HEK293 (cell line): Measurements from ENCODE around the gene TPRG1.

Experiments used
- CTCF ChIA-PET: fragments of 350-600 bp; formaldehyde crosslinking; extraction: SDS; loops from one replicate; lab custom pipeline; 2021; ENCODE audit warnings: antibody characterized with exemption; lab: Yijun Ruan, JAX
- POLR2A ChIA-PET: fragments of 300-600 bp; formaldehyde crosslinking; extraction: SDS; loops from one replicate; lab custom pipeline; 2020; ENCODE audit warnings: antibody characterized with exemption, inconsistent platforms; lab: Yijun Ruan, JAX
- H3K27ac ChIP-seq: fragments of 200-500 bp; sonication (Bioruptor generic); 2 replicates; pipeline ENCODE4 v1.5.1; 2014; ENCODE audit warnings: low read depth, low read length, control low read depth, inconsistent platforms; ENCODE audit errors: extremely low read depth
- H3K36me3 ChIP-seq, 2 experiments: fragments of 200-500 bp in 1 of 2; sonication (Bioruptor generic) in 1 of 2; 1 replicate in 1 of 2; 2 replicates in 1 of 2; pipeline ENCODE4 v1.5.1; 2014 to 2017; ENCODE audit warnings: inconsistent platforms in 2 of 2, low read length in 2 of 2; ENCODE audit not compliant: control insufficient read depth in 2 of 2, insufficient read depth in 1 of 2
- H3K4me1 ChIP-seq: fragments of 200-500 bp; sonication (Bioruptor generic); 2 replicates; pipeline ENCODE4 v1.5.1; 2014; ENCODE audit warnings: mild to moderate bottlenecking, low read length, inconsistent platforms; ENCODE audit not compliant: control insufficient read depth, insufficient read depth
- H3K4me3 ChIP-seq: 2 replicates; pipeline ENCODE4 v1.5.1; 2011; ENCODE audit warnings: low read depth, mild to moderate bottlenecking, control low read depth, low read length, moderate library complexity
- H3K9me3 ChIP-seq: fragments of 200-500 bp; sonication (Bioruptor generic); 2 replicates; pipeline ENCODE4 v1.5.1; 2014; ENCODE audit warnings: low read depth, low read length, inconsistent platforms; ENCODE audit not compliant: control insufficient read depth, insufficient read depth
- EGR2 ChIP-seq: fragments of 450-650 bp; formaldehyde crosslinking; IDR thresholded peaks from 2 replicates; pipeline ENCODE4 v1.5.1; 2016; ENCODE audit warnings: low read depth, missing biosample characterization, missing genetic modification characterization
- FEZF1 ChIP-seq: fragments of 450-650 bp; formaldehyde crosslinking; IDR thresholded peaks from 2 replicates; pipeline ENCODE4 v1.5.1; 2016; ENCODE audit warnings: missing biosample characterization, missing genetic modification characterization
- HOXC10 ChIP-seq: sonication (generic); formaldehyde crosslinking; IDR thresholded peaks from 2 replicates; pipeline ENCODE4 v1.8.1; 2023; ENCODE audit warnings: mild to moderate bottlenecking, missing genetic modification reagents
- HOXD13 ChIP-seq: sonication (generic); formaldehyde crosslinking; IDR thresholded peaks from 2 replicates; pipeline ENCODE4 v1.8.0; 2022; ENCODE audit warnings: missing genetic modification reagents, borderline replicate concordance
- KLF10 ChIP-seq: fragments of 450-650 bp; IDR thresholded peaks from 2 replicates; pipeline ENCODE4 v1.5.1; 2018; ENCODE audit warnings: missing biosample characterization, mild to moderate bottlenecking, missing genetic modification characterization
- KLF9 ChIP-seq: fragments of 450-650 bp; formaldehyde crosslinking; IDR thresholded peaks from 2 replicates; pipeline ENCODE4 v1.5.1; 2016; ENCODE audit warnings: missing biosample characterization, missing genetic modification characterization, low read depth
- PBX3 ChIP-seq: sonication (generic); formaldehyde crosslinking; IDR thresholded peaks from 2 replicates; pipeline ENCODE4 v1.8.1; 2022; ENCODE audit warnings: mild to moderate bottlenecking, moderate library complexity, missing genetic modification reagents
- YY1 ChIP-seq: fragments of 450-650 bp; formaldehyde crosslinking; IDR thresholded peaks from 2 replicates; pipeline ENCODE4 v1.5.1; 2018; ENCODE audit warnings: missing biosample characterization, missing genetic modification characterization
- YY2 ChIP-seq: fragments of 450-650 bp; formaldehyde crosslinking; IDR thresholded peaks from 2 replicates; pipeline ENCODE4 v1.5.1; 2016; ENCODE audit warnings: missing biosample characterization, missing genetic modification characterization
- ZFP41 ChIP-seq: fragments of 450-650 bp; formaldehyde crosslinking; IDR thresholded peaks from 2 replicates; pipeline ENCODE4 v1.5.1; 2016; ENCODE audit warnings: missing biosample characterization, missing genetic modification characterization, borderline replicate concordance
- ZFP69B ChIP-seq: fragments of 450-650 bp; formaldehyde crosslinking; IDR thresholded peaks from 2 replicates; pipeline ENCODE4 v1.5.1; 2016; ENCODE audit warnings: missing biosample characterization, missing genetic modification characterization
- ZNF121 ChIP-seq: fragments of 450-650 bp; formaldehyde crosslinking; IDR thresholded peaks from 2 replicates; pipeline ENCODE4 v1.5.1; 2016; ENCODE audit warnings: missing biosample characterization, missing genetic modification characterization
- ZNF169 ChIP-seq: fragments of 450-650 bp; formaldehyde crosslinking; IDR thresholded peaks from 2 replicates; pipeline ENCODE4 v1.5.1; 2016; ENCODE audit warnings: missing biosample characterization, missing genetic modification characterization
- ZNF2 ChIP-seq: fragments of 450-650 bp; formaldehyde crosslinking; IDR thresholded peaks from 2 replicates; pipeline ENCODE4 v1.5.1; 2016; ENCODE audit warnings: missing biosample characterization, missing genetic modification characterization
- ZNF214 ChIP-seq: fragments of 450-650 bp; formaldehyde crosslinking; IDR thresholded peaks from 2 replicates; pipeline ENCODE4 v1.5.1; 2017; ENCODE audit warnings: missing biosample characterization, mild to moderate bottlenecking, missing genetic modification characterization, borderline replicate concordance
- ZNF449 ChIP-seq: fragments of 450-650 bp; formaldehyde crosslinking; IDR thresholded peaks from 2 replicates; pipeline ENCODE4 v1.5.1; 2017; ENCODE audit warnings: missing biosample characterization, mild to moderate bottlenecking, missing genetic modification characterization, moderate library complexity
- ZNF488 ChIP-seq: fragments of 450-650 bp; formaldehyde crosslinking; IDR thresholded peaks from 2 replicates; pipeline ENCODE4 v1.5.1; 2016; ENCODE audit warnings: missing biosample characterization, missing genetic modification characterization
- ZNF549 ChIP-seq: fragments of 450-650 bp; IDR thresholded peaks from 2 replicates; pipeline ENCODE4 v1.5.1; 2018; ENCODE audit warnings: missing biosample characterization, missing genetic modification characterization, mild to moderate bottlenecking, inconsistent platforms, moderate library complexity
- ZNF558 ChIP-seq: fragments of 450-650 bp; formaldehyde crosslinking; IDR thresholded peaks from 2 replicates; pipeline ENCODE4 v1.5.1; 2016; ENCODE audit warnings: missing biosample characterization, missing genetic modification characterization
- ZNF629 ChIP-seq: fragments of 450-650 bp; formaldehyde crosslinking; IDR thresholded peaks from 2 replicates; pipeline ENCODE4 v1.5.1; 2017; ENCODE audit warnings: missing biosample characterization, missing genetic modification characterization
- ZNF658 ChIP-seq: fragments of 450-650 bp; formaldehyde crosslinking; IDR thresholded peaks from 2 replicates; pipeline ENCODE4; 2016; ENCODE audit warnings: missing biosample characterization, missing genetic modification characterization
- ZNF670 ChIP-seq: fragments of 450-650 bp; formaldehyde crosslinking; IDR thresholded peaks from 2 replicates; pipeline ENCODE4 v1.5.1; 2016; ENCODE audit warnings: missing biosample characterization, missing genetic modification characterization, low read depth
- ZNF785 ChIP-seq: fragments of 450-650 bp; formaldehyde crosslinking; IDR thresholded peaks from 2 replicates; pipeline ENCODE4 v1.5.1; 2016; ENCODE audit warnings: missing biosample characterization, missing genetic modification characterization
- ZNF837 ChIP-seq: fragments of 450-650 bp; formaldehyde crosslinking; IDR thresholded peaks from 2 replicates; pipeline ENCODE4 v1.5.1; 2016; ENCODE audit warnings: missing biosample characterization, missing genetic modification characterization
- TF ChIP-seq, protein P1 (sequence below): fragments of 450-650 bp; formaldehyde crosslinking; IDR thresholded peaks from 2 replicates; pipeline ENCODE4 v1.5.1; 2016; ENCODE audit warnings: missing biosample characterization, missing genetic modification characterization, borderline replicate concordance

TPRG1 gene

GRCh38 chr3:189238071-189238470 is 66.3 kb downstream of the TPRG1 start:
- ChIA-PET POLR2A (no interaction called here), CTCF (interaction anchor here (0.6 kb wide), 1 partner anchor 1509 kb away, joined by 3 read pairs; no protein-coding TSS in a partner anchor)
- no peaks in the 10 kb centered on the region for H3K4me1 ChIP-seq
- no peaks in the 10 kb centered on the region for H3K36me3 ChIP-seq
- H3K27ac ChIP-seq, result no peak overlapping the region
- TF ChIP-seq HOXC10 (CRISPR knock-in tag) (no peak), KLF9 (tag by site-specific recombination) (no peak), KLF10 (tag by site-specific recombination) (no peak), ZFP41 (tag by site-specific recombination) (no peak), YY1 (tag by site-specific recombination) (no peak), ZFP69B (tag by site-specific recombination) (no peak)
- H3K4me3 ChIP-seq, result no peak overlapping the region
- H3K9me3 ChIP-seq, result no peaks in the 10 kb centered on the region

GRCh38 chr3:189239616-189240015 is 67.8 kb downstream of the TPRG1 start:
- Histone ChIP-seq H3K4me3 (no peak overlapping the region), H3K36me3 (no peaks in the 10 kb centered on the region), H3K4me1 (no peaks in the 10 kb centered on the region), H3K9me3 (no peaks in the 10 kb centered on the region), H3K27ac (no peak overlapping the region)
- POLR2A ChIA-PET, result no interaction called here
- CTCF ChIA-PET, result no interaction called here
- TF ChIP-seq ZNF785 (no peak), EGR2 (no peak), ZNF558 (no peak)

- Histone ChIP-seq H3K36me3 (no peaks in the 10 kb centered on the region), H3K4me1 (no peaks in the 10 kb centered on the region), H3K9me3 (no peaks in the 10 kb centered on the region), H3K4me3 (no peak overlapping the region), H3K27ac (no peak overlapping the region)
- POLR2A ChIA-PET, result no interaction called here
- CTCF ChIA-PET, result no interaction called here
- TF ChIP-seq ZNF121 (tag by site-specific recombination) (no peak), ZNF449 (tag by site-specific recombination) (no peak), ZNF629 (no peak), ZNF670 (tag by site-specific recombination) (no peak), ZNF837 (tag by site-specific recombination) (no peak), ZNF658 (tag by site-specific recombination) (no peak), ZNF549 (no peak), FEZF1 (no peak), HOXD13 (CRISPR knock-in tag) (no peak), ZNF2 (tag by site-specific recombination) (no peak), ZNF488 (tag by site-specific recombination) (no peak), YY2 (tag by site-specific recombination) (no peak), ZNF169 (tag by site-specific recombination) (no peak), PBX3 (CRISPR knock-in tag) (no peak), ZNF214 (no peak)
- TF ChIP-seq, protein P1, sequence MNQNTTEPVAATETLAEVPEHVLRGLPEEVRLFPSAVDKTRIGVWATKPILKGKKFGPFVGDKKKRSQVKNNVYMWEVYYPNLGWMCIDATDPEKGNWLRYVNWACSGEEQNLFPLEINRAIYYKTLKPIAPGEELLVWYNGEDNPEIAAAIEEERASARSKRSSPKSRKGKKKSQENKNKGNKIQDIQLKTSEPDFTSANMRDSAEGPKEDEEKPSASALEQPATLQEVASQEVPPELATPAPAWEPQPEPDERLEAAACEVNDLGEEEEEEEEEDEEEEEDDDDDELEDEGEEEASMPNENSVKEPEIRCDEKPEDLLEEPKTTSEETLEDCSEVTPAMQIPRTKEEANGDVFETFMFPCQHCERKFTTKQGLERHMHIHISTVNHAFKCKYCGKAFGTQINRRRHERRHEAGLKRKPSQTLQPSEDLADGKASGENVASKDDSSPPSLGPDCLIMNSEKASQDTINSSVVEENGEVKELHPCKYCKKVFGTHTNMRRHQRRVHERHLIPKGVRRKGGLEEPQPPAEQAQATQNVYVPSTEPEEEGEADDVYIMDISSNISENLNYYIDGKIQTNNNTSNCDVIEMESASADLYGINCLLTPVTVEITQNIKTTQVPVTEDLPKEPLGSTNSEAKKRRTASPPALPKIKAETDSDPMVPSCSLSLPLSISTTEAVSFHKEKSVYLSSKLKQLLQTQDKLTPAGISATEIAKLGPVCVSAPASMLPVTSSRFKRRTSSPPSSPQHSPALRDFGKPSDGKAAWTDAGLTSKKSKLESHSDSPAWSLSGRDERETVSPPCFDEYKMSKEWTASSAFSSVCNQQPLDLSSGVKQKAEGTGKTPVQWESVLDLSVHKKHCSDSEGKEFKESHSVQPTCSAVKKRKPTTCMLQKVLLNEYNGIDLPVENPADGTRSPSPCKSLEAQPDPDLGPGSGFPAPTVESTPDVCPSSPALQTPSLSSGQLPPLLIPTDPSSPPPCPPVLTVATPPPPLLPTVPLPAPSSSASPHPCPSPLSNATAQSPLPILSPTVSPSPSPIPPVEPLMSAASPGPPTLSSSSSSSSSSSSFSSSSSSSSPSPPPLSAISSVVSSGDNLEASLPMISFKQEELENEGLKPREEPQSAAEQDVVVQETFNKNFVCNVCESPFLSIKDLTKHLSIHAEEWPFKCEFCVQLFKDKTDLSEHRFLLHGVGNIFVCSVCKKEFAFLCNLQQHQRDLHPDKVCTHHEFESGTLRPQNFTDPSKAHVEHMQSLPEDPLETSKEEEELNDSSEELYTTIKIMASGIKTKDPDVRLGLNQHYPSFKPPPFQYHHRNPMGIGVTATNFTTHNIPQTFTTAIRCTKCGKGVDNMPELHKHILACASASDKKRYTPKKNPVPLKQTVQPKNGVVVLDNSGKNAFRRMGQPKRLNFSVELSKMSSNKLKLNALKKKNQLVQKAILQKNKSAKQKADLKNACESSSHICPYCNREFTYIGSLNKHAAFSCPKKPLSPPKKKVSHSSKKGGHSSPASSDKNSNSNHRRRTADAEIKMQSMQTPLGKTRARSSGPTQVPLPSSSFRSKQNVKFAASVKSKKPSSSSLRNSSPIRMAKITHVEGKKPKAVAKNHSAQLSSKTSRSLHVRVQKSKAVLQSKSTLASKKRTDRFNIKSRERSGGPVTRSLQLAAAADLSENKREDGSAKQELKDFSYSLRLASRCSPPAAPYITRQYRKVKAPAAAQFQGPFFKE (tag by site-specific recombination), result no peak
Measured at GRCh38 chr3:189249987-189250386, 78.2 kb downstream of the TPRG1 start.
